ENCODE results near the gene PA2G4. TPM values are rescaled to one million over a fixed set of nuclear protein-coding genes. Genes with fewer than 3 reads are reported as not detected.

The PA2G4 gene
- total RNA-seq, 1 experiment from 2014 or later: 406 TPM

- Histone ChIP-seq H2AFZ (ENCODE audit: low read length) (no peak overlapping the region), H3K9me3 (ENCODE audit: low read length) (no peaks in the 10 kb centered on the region), H3K27ac (ENCODE audit: low read length) (no peak overlapping the region), H3K4me1 (ENCODE audit: insufficient read depth, low read length) (peaks cover 7% of the 10 kb centered on the region; the same call in 1 of the 2 replicates), H3K9me2 (replicated peaks; ENCODE audit: low read length) (no peaks in the 10 kb centered on the region), H3K36me3 (ENCODE audit: low read depth, low read length) (peaks cover 60% of the 10 kb centered on the region), H3F3A (ENCODE audit: low read length, unreplicated experiment) (no peaks in the 10 kb centered on the region), H3K79me2 (ENCODE audit: low read length) (peaks cover 8% of the 10 kb centered on the region; the same call in 1 of the 2 replicates), H3K27me3 (ENCODE audit: low read length) (no peaks in the 10 kb centered on the region), H4K20me1 (ENCODE audit: low read length) (no peaks in the 10 kb centered on the region), H3K4me3 (ENCODE audit: low read length) (no peak overlapping the region), H3K4me2 (ENCODE audit: low read length) (no peak overlapping the region), H3K9ac (ENCODE audit: low read length) (no peak overlapping the region)
- CTCF ChIA-PET: no interaction called here
- ATAC-seq (no peak), DNase-seq (no peak)
- BruUV-seq (replicated peaks): no TSS peak
- POLR2A ChIA-PET (ENCODE audit: unreplicated experiment): no interaction called here
- TF ChIP-seq EZH2 (IDR thresholded peaks at IDR 0.05; ENCODE audit: low read length, unreplicated experiment) (no peak), EZH2phosphoT487 (IDR thresholded peaks at IDR 0.05; ENCODE audit: borderline replicate concordance, low read length) (no peak), CTCF (conservative IDR thresholded peaks at IDR 0.05; ENCODE audit: low read depth, low read length) (no peak)
- intact Hi-C loops (cut with micrococcal nuclease): no loop called here
Observed at GRCh38 chr12:56134897-56135296, 30.5 kb downstream of the PA2G4 start.

GRCh38 chr12:56137853-56138571 is 33.7 kb downstream of the PA2G4 start:
- H3F3A ChIP-seq (ENCODE audit: low read length, unreplicated experiment): no peaks in the 10 kb centered on the region
- H3K9me3 ChIP-seq (ENCODE audit: low read length): no peaks in the 10 kb centered on the region
- H3K4me1 ChIP-seq (ENCODE audit: insufficient read depth, low read length): no peaks in the 10 kb centered on the region
- CTCF ChIA-PET: no interaction called here
- no peak overlapping the region for H2AFZ ChIP-seq (ENCODE audit: low read length)
- no peaks in the 10 kb centered on the region for H4K20me1 ChIP-seq (ENCODE audit: low read length)
- DNase-seq: no peak
- H3K79me2 ChIP-seq (ENCODE audit: low read length): no peaks in the 10 kb centered on the region
- no peaks in the 10 kb centered on the region for H3K9me2 ChIP-seq (replicated peaks; ENCODE audit: low read length)
- ATAC-seq: no peak
- no peak for TF ChIP-seq EZH2phosphoT487 (IDR thresholded peaks at IDR 0.05; ENCODE audit: borderline replicate concordance, low read length)
- TF ChIP-seq EZH2 (IDR thresholded peaks at IDR 0.05; ENCODE audit: low read length, unreplicated experiment): no peak
- no peak for TF ChIP-seq CTCF (conservative IDR thresholded peaks at IDR 0.05; ENCODE audit: low read depth, low read length)
- H3K27ac ChIP-seq (ENCODE audit: low read length): no peak overlapping the region
- BruUV-seq (replicated peaks): TSS peak; percentile 21
- intact Hi-C loops (cut with micrococcal nuclease): no loop called here
- peaks cover 56% of the 10 kb centered on the region for H3K36me3 ChIP-seq (ENCODE audit: low read depth, low read length)
- no peak overlapping the region for H3K4me3 ChIP-seq (ENCODE audit: low read length)
- no peaks in the 10 kb centered on the region for H3K27me3 ChIP-seq (ENCODE audit: low read length)
- no peak overlapping the region for H3K9ac ChIP-seq (ENCODE audit: low read length)
- no peak overlapping the region for H3K4me2 ChIP-seq (ENCODE audit: low read length)
- POLR2A ChIA-PET (ENCODE audit: unreplicated experiment): no interaction called here

Measured in PC-3 (cell line).